Measurements from ENCODE around the gene FAM13A. TPM values are rescaled to one million over a fixed set of nuclear protein-coding genes. Genes with fewer than 3 reads are reported as not detected.

Gene FAM13A
- total and polyA plus RNA-seq, 2 of the 8 experiments (the other 6 are each of a cell fraction or from before 2014, with no cell fraction given), result 7.1 to 16.5 TPM

DNA sequence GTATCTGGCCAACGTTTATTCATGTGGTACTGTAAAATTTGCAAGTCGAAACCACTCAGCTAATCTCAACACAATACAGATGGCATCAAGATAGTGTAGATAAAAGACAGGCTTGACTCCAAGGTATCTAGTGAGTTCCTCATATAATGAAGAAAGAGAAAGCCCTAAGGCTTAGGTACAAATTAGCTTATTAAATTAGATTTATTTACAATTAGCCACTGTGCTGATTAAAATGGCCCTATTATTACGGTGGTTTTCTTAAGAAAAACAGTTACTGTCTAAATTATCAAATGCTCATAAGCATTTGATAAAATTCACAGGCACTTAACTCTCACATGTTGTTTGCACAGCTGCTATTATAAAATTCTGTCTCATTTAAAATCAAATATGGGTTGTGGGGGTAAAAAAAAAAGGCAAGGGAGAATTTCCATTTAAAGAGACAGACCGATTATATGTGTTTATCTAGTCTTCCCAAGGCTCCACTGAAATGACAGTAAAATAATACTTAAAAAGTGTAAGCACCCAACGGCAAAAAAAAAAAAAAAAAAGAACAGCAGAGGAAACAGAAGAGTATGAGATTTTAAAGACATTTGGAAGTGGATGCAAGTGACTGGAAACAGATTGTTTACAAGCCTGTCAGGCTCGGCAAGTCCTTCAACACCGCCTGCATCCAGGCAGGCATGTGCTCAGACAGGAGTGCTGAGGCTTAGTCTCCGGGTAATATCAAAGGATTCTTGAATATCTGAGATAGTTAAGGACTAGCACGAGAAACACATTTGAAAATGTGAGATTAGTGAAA lies 55.1 kb downstream of the FAM13A start:
- POLR2A ChIA-PET (ENCODE audit: partially characterized antibody), result no interaction called here
- H2AK5ac ChIP-seq (ENCODE audit: low read depth, low read length), result no peak overlapping the region
- no peak overlapping the region for H2BK20ac ChIP-seq (ENCODE audit: low read length)
- no peak overlapping the region for H3K4me2 ChIP-seq (ENCODE audit: insufficient read depth in 1 of 2, low read depth in 2 of 2, low read length in 2 of 2)
- H3K9me3 ChIP-seq (ENCODE audit: insufficient read depth in 2 of 2, low read depth in 1 of 2, low read length in 1 of 2), result no peaks in the 10 kb centered on the region
- H4K5ac ChIP-seq (ENCODE audit: insufficient read length, low read depth, low read length), result no peak overlapping the region
- H3K4me3 ChIP-seq (ENCODE audit: extremely low read depth in 1 of 4, insufficient read depth in 2 of 4, low read depth in 3 of 4, low read length in 4 of 4), result no peak overlapping the region
- no peak overlapping the region for H4K91ac ChIP-seq (replicated peaks; ENCODE audit: insufficient read length, low read length)
- H2AFZ ChIP-seq (ENCODE audit: low read length), result no peak overlapping the region
- no peak overlapping the region for H3K9ac ChIP-seq (replicated peaks in 1 of 4; ENCODE audit: extremely low read depth in 1 of 4, low read depth in 3 of 4, low read length in 3 of 4)
- no peaks in the 10 kb centered on the region for H3K27me3 ChIP-seq (replicated peaks in 1 of 4; ENCODE audit: control insufficient read depth in 3 of 4, extremely low read depth in 1 of 4, insufficient read depth in 3 of 4, low read length in 3 of 4)
- no peak overlapping the region for H3K27ac ChIP-seq (ENCODE audit: low read depth, low read length)
- H2BK15ac ChIP-seq (ENCODE audit: low read length), result no peak overlapping the region
- no peak overlapping the region for H3K18ac ChIP-seq (ENCODE audit: extremely low read depth, low read length)
- no peaks in the 10 kb centered on the region for H3K79me1 ChIP-seq (ENCODE audit: low read depth, low read length)
- DNase-seq (ENCODE audit: low read depth in 1 of 2, low spot score in 2 of 2), result no peak
- no peak overlapping the region for H2BK12ac ChIP-seq (ENCODE audit: low read depth, low read length)
- no peak overlapping the region for H3K4ac ChIP-seq (replicated peaks; ENCODE audit: insufficient read length, low read depth, low read length)
- no peaks in the 10 kb centered on the region for H4K20me1 ChIP-seq (replicated peaks in 1 of 2; ENCODE audit: control insufficient read depth in 1 of 2, insufficient read depth in 2 of 2, low read length in 2 of 2)
- H3K23me2 ChIP-seq (ENCODE audit: low read depth, low read length), result no peaks in the 10 kb centered on the region
- TF ChIP-seq RNF2 (IDR thresholded peaks at IDR 0.05; ENCODE audit: borderline replicate concordance, low read depth, low read length, missing control alignments, poor library complexity, severe bottlenecking), result no peak
- 92% methylated on average over 9 of the region's 9 CpGs; no CpG with 5 or more reads in 1 of the 2 experiments for WGBS, 2 experiments (ENCODE audit: extremely low coverage in 1 of 2, insufficient coverage in 1 of 2, insufficient read length in 1 of 2, insufficient replicate concordance in 2 of 2, low coverage in 1 of 2, low lambda C conversion rate in 2 of 2, missing lambda C conversion rate in 1 of 2)
- no peak overlapping the region for H3K56ac ChIP-seq (replicated peaks; ENCODE audit: insufficient read length, low read depth, low read length)
- no peaks in the 10 kb centered on the region; a peak in 1 of 7 replicates for H3K4me1 ChIP-seq (replicated peaks in 1 of 4; ENCODE audit: control insufficient read depth in 3 of 4, insufficient read depth in 4 of 4, low read length in 3 of 4)
- H3K79me2 ChIP-seq (ENCODE audit: control insufficient read depth in 1 of 2, insufficient read depth in 2 of 2, low read length in 2 of 2), result no peaks in the 10 kb centered on the region
- CTCF ChIA-PET (ENCODE audit: partially characterized antibody), result interaction anchor here (0.7 to 1.2 kb wide), 2 partner anchors 22 to 55 kb away, joined by 3 to 4 read pairs; partner anchors contain the start of gene FAM13A
- no peak overlapping the region for H2BK5ac ChIP-seq (ENCODE audit: low read depth, low read length)
- H2BK120ac ChIP-seq (replicated peaks; ENCODE audit: low read depth, low read length), result no peak overlapping the region
- H3K14ac ChIP-seq (ENCODE audit: insufficient read length), result no peak overlapping the region
- no peak overlapping the region for H3K23ac ChIP-seq (ENCODE audit: insufficient read length)
- H4K8ac ChIP-seq (ENCODE audit: extremely low read depth, insufficient read depth, low read length), result no peak overlapping the region
- H3K36me3 ChIP-seq (ENCODE audit: control insufficient read depth in 2 of 4, insufficient read depth in 4 of 4, low read length in 3 of 4), result peaks cover 0 to 10% (median 6%) of the 10 kb centered on the region in 4 experiments; a peak in 6 of 8 replicates
- no peak for FAIRE-seq

All from H1 (cell line).